Testis (tissue), 3 donors: Measurements from ENCODE around the gene IRF7. TPM values are rescaled to one million over a fixed set of nuclear protein-coding genes. Genes with fewer than 3 reads are reported as not detected.

Experiments
- DNase-seq: peaks from one replicate; pipeline ENCODE4 v3.0.0-alpha.2; 2019
- H3K27ac ChIP-seq, 2 donors: fragments of 200-600 bp; sonication (generic); one replicate each; pipeline ENCODE4 v1.5.1; 2019
- H3K27me3 ChIP-seq: fragments of 200-600 bp; sonication (generic); one replicate; pipeline ENCODE4 v1.5.1; 2019
- H3K36me3 ChIP-seq: fragments of 200-600 bp; sonication (generic); one replicate; pipeline ENCODE4 v1.5.1; 2017; ENCODE audit warnings: low read depth; ENCODE audit errors: missing control alignments
- H3K4me1 ChIP-seq: fragments of 200-600 bp; sonication (generic); one replicate; pipeline ENCODE4 v1.5.1; 2019
- H3K4me3 ChIP-seq, 2 donors: fragments of 200-600 bp; sonication (generic); one replicate each; pipeline ENCODE4 v1.5.1; 2017 to 2019
- H3K9me3 ChIP-seq: fragments of 200-600 bp; sonication (generic); one replicate; pipeline ENCODE4 v1.5.1; 2017
- CTCF ChIP-seq, 3 experiments: fragments of 450-650 bp in 2 of 3; fragments of 200-600 bp in 1 of 3; sonication (generic) in 1 of 3; IDR thresholded peaks; one replicate each; pipeline ENCODE4 v1.5.1; 2016 to 2019; ENCODE audit warnings: antibody characterized with exemption in 3 of 3, mild to moderate bottlenecking in 2 of 3, moderate library complexity in 1 of 3
- POLR2A ChIP-seq: fragments of 450-650 bp; IDR thresholded peaks from one replicate; pipeline ENCODE4 v1.6.1; 2017; ENCODE audit warnings: antibody characterized with exemption, mild to moderate bottlenecking, moderate library complexity
- WGBS, 2 donors: methylation state at CpG; one replicate each; pipeline ENCODE4 v1.1.5; 2018; 5-methylcytosine and 5-hydroxymethylcytosine counted together
- intact Hi-C: fragments of 100-400 bp; cut with DNase I; formaldehyde crosslinking; loops from one replicate; pipeline ENCODE4 v1.15.1; 2023; ENCODE audit warnings: low total_unique reads
- polyA plus RNA-seq: library from polyadenylated mRNA; stranded (reverse); fragments of 350-450 nt; fragmentation: Illumina TruSeq; extraction: RNeasy Lipid Tissue Mini Kit (QIAGEN cat#74804); gene quantifications from one replicate; pipeline ENCODE4 v1.2.3, GENCODE V29; 2014; ENCODE audit warnings: low read depth, low replicate concordance; ENCODE audit not compliant: insufficient read depth
- total RNA-seq, 2 donors: library from RNA; depleted of rRNA; stranded (reverse); fragments of >200 nt; gene quantifications; one replicate each; pipeline ENCODE4 v1.2.3, GENCODE V29; 2016

Gene IRF7
- total and polyA plus RNA-seq, 3 donors from 2014 or later: 9.9 to 30.1 (median 13.0) TPM

GRCh38 chr11:603154-603553 lies 12.6 kb downstream of the IRF7 start:
- H3K27ac ChIP-seq: no peak overlapping the region
- intact Hi-C loops: no loop called here
- peaks cover 4% of the 10 kb centered on the region for H3K4me1 ChIP-seq
- WGBS, 2 donors: 89 to 91% methylated on average over 13 of the region's 13 CpGs
- DNase-seq: no peak
- no peaks in the 10 kb centered on the region for H3K36me3 ChIP-seq
- no peaks in the 10 kb centered on the region for H3K27me3 ChIP-seq
- no peaks in the 10 kb centered on the region for H3K9me3 ChIP-seq
- no peak overlapping the region for H3K4me3 ChIP-seq
- TF ChIP-seq POLR2A (no peak), CTCF (IDR thresholded peaks at IDR 0.05) (no peak)

DNA sequence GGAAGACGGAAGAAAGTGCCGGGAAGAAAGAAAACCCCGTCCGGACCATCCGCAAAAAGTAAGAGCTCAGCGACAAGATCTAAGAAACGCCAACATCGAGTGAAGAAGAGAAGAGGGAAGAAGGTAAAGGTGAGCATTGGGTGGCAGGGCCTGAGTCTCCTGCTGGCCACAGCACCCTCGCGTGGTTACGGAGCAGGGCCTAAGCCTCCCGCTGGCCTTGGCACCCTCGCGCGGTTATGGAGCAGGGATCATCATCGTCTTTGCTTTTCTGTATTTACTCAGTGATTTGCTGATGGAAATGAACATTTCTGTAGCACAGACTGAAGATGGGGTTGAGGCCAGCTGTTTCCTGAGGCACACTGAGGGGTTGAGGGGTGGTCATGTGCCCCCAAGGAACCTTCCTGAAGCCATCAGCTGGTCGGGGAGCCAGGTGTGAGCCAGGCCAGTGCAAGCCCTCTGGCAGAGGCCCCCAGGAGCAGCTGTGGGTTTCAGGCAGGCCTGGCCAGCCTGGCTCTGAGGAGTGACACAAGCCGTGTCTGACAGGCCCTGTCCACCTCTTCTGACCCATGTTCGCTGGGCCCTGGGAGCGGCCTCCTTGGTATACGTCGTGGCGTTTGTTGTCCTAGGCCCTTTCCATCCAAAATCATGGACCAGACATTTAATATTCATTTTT lies 14.0 kb downstream of the IRF7 start:
- Histone ChIP-seq H3K4me3 (no peak overlapping the region), H3K4me1 (peaks cover 4% of the 10 kb centered on the region), H3K36me3 (no peaks in the 10 kb centered on the region), H3K27ac (no peak overlapping the region), H3K27me3 (no peaks in the 10 kb centered on the region), H3K9me3 (no peaks in the 10 kb centered on the region)
- no peak for TF ChIP-seq POLR2A
- TF ChIP-seq CTCF (IDR thresholded peaks at IDR 0.05): no peak
- WGBS, 2 donors: 93 to 94% methylated on average over 22 to 23 of the region's 23 CpGs
- DNase-seq: no peak
- intact Hi-C loops: no loop called here

DNA sequence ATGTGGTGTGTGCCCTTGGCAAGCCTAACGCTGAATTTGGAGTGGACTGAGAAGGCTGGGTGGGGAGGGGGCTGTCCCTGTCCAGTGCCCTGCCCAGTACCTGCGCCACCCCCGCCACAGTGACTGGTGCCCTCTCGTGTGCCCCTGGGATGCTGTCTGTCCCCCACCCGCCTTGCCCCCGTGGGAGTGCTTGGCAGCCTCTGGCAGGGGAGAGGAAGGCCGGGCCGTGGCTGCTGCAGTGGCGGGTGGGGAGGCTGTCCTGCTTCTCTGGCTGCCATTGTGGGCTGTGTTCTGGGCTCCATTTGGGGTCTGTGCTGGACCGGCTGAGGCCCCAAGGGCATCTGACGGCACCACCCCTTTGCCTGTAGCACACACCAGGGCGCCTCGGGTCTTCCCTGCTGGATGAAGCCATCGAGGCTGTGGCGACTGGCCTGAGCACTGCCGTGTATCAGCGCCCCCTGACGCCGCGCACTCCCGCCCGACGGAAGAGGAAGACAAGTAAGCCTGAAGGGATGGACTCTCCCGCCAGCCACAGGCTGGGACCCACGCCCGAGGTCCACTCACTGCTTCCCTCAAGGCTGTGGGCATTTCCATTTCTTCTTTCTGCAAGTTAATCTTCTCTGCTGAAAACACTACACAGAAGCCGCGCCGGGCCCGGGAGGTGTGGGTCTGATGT lies 17.6 kb downstream of the IRF7 start:
- Histone ChIP-seq H3K36me3 (no peaks in the 10 kb centered on the region), H3K4me3 (no peak overlapping the region), H3K9me3 (no peaks in the 10 kb centered on the region), H3K27me3 (no peaks in the 10 kb centered on the region), H3K4me1 (no peaks in the 10 kb centered on the region), H3K27ac (no peak overlapping the region)
- intact Hi-C loops: no loop called here
- DNase-seq: no peak
- TF ChIP-seq POLR2A: no peak
- TF ChIP-seq CTCF (IDR thresholded peaks at IDR 0.05): no peak
- WGBS, 2 donors: 90 to 96% methylated on average over 17 to 29 of the region's 30 CpGs

DNA sequence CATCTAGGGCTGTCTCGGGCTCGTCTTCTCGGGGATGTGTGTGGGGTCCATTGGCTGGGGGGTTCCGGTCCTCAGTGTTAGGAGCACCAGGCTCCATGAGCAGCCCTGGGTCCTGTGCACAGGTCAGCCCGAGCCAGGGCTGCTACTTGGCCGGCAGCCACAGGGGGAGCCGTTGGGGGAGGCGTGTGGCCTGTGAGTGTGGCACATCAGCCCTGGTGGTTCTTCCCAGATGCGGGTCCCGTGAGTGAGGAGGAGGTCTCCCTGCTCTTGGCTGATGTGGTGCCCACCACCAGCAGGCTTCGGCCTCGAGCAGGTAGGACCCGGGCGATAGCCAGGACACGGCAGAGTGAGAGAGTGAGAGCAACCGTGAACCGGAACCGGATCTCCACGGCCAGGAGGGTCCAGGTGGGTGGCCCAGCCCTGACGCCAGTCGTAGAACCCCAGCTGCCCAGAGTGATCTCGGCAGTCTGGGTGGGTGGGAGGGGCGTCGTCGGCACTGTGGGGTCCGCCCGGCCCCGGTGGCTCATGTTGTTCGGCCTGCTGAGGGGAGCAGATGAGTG lies 18.5 kb downstream of the IRF7 start:
- Histone ChIP-seq H3K27me3 (no peaks in the 10 kb centered on the region), H3K9me3 (no peaks in the 10 kb centered on the region), H3K4me1 (no peaks in the 10 kb centered on the region), H3K27ac (no peak overlapping the region), H3K4me3 (no peak overlapping the region), H3K36me3 (no peaks in the 10 kb centered on the region)
- WGBS, 2 donors: 89% methylated on average over 29 of the region's 29 CpGs; no CpG with 5 or more reads in 1 of the 2 donors
- intact Hi-C loops: no loop called here
- no peak for TF ChIP-seq POLR2A
- no peak for TF ChIP-seq CTCF (IDR thresholded peaks at IDR 0.05)
- DNase-seq: no peak
